Sigmoid colon (tissue), 4 donors: ENCODE measurements around the gene PLEKHG2.

Experiments
- CTCF ChIP-seq, 4 experiments: fragments of 450-650 bp in 3 of 4; fragments of 200-600 bp in 1 of 4; IDR thresholded peaks; one replicate each; pipeline ENCODE4 v1.5.1; 2016 to 2019; ENCODE audit warnings: antibody characterized with exemption in 4 of 4, mild to moderate bottlenecking in 3 of 4, moderate library complexity in 2 of 4
- POLR2A ChIP-seq, 2 donors: fragments of 450-650 bp; IDR thresholded peaks; one replicate each; pipeline ENCODE4 v1.6.1; 2016; ENCODE audit warnings: antibody characterized with exemption in 2 of 2, mild to moderate bottlenecking in 2 of 2, moderate library complexity in 2 of 2
- POLR2AphosphoS5 ChIP-seq, 4 donors: sonication (generic); formaldehyde crosslinking; IDR thresholded peaks; one replicate each; pipeline ENCODE4 v1.6.1; 2017; ENCODE audit warnings: antibody characterized with exemption in 4 of 4

- TF ChIP-seq CTCF (IDR thresholded peaks at IDR 0.05) (no peak), POLR2AphosphoS5 (IDR thresholded peaks at IDR 0.05) (peak; percentile 57 to 91 (median 84)), POLR2A (IDR thresholded peaks at IDR 0.05) (peak in 1 of 2 donors; percentile 43)
Observed at GRCh38 chr19:39402346-39403300, 9.8 kb upstream of the PLEKHG2 start.
